GM12873 (cell line): ENCODE measurements around the gene DBF4.

Source experiments
- CTCF ChIP-seq: IDR thresholded peaks from 2 replicates; pipeline ENCODE4 v1.5.1; 2012; ENCODE audit warnings: low read depth, mild to moderate bottlenecking, moderate library complexity, low read length, control low read depth; ENCODE audit not compliant: insufficient read depth; ENCODE audit errors: missing control alignments

The DBF4 gene

GRCh38 chr7:87877366-87878040 is 1.2 kb downstream of the DBF4 start:
- TF ChIP-seq CTCF: no peak

- TF ChIP-seq CTCF: no peak
Observed at GRCh38 chr7:87878208-87878735, 2.0 kb downstream of the DBF4 start.

DNA sequence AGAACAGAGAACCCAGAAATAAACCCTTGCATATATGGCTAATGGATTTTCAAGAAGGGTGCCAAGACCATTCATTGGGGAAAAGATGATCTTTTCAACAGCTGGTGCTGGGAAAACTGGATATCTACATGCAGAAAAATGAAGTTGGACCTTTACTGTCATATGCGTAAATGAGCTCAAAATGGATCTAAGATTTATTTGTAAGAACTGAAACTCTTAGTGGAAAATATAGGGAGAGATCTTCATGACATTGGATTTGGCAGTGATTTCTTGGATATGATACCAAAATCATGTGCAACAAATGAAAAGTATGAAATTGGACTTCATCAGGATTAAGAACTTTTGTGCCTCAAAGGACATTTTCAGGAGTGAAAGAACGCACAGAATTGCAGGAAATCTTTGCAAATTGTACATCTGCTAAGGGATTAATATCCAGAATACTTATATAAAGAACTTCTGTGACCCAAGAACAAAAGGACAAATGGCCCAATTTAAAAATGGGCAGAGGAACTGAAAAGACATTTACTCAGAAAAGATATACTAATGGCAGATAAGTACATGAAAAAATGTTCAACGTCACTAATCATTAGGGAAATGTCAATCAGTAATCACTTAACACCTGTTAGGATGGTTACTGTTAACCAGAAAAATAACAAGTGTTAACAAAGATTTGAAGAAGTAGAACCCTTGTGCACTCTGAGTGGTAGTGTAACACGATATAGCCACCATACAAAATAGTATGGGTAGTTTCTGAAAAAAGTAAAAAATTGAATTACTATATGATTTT is 6.1 kb downstream of the DBF4 start:
- no peak for TF ChIP-seq CTCF

- no peak for TF ChIP-seq CTCF
Observed at GRCh38 chr7:87885018-87885417, 8.7 kb downstream of the DBF4 start.

- TF ChIP-seq CTCF: peak; percentile 20
Observed at GRCh38 chr7:87886875-87887274, 10.6 kb downstream of the DBF4 start.

GRCh38 chr7:87895363-87895762 is 19.1 kb downstream of the DBF4 start:
- no peak for TF ChIP-seq CTCF

DNA sequence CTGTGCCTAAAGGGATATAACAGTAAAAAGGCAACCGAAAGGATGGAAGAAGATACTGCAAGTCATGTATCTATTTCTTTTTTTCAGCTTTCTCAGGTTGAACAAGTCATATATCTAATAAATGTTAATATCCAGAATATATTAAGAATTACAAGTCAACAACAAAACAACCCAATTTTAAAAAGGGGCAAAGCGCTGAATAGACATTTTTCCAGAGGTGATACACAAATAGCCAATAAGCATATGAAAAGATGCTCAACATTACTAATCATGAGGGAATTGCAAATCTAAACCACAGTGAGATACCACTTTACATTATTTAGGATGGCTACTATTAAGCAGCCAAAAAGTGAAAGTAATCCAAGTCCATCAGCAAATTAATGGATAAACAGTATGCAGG is 23.0 kb downstream of the DBF4 start:
- TF ChIP-seq CTCF: no peak
